GM19328 (cell line): ENCODE data around the gene RRP8.

Experiments used
- ATAC-seq: cut with Tn5 transposase; IDR thresholded peaks from one replicate; pipeline ENCODE4 v1.9.1; 2021; ENCODE audit warnings: mild to moderate bottlenecking, moderate library complexity; ENCODE audit not compliant: unreplicated experiment

RRP8 gene

DNA sequence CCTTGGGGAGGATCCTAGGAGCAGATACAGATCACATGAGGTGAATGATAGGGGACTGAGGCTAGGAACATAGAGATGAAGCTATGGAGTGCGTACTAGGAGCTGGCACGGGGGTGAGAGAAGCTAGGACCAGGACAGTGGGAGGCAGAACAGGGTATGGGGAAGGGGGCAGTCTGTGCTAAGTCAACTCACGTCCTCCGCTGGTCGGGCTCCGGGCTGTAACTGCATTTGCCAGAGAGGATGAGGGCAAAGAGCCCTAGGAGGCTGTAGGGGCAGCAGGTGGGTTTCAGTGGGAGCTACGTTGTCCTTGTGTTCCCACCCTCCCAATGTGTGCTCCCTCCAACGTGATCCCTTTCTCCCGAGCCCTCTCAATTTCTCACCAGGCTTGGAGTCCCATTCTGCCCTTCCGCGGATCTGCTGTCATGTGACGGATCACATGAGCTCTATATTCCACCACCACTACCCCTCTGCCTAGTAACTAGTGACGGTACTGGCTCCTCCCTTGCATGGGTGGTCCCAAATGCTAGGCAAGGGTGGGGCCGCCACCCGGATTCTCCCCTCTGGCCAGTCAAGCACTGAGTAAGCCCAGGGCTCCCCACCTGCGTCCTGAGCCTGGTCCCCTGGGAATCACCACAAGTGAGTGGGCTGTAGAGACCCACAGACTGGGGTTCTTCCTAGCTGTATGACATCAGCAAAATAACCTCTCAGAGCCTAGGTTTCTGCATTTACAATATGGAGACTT, 15.8 kb upstream of the RRP8 start, which contains the start of gene TPP1:
Gene TPP1, minus strand, starts transcription at position 419 of the 742 bp plus-strand sequence. Its CDS starts 22 bp downstream, at position 397.
- ATAC-seq: peak; percentile 99

DNA sequence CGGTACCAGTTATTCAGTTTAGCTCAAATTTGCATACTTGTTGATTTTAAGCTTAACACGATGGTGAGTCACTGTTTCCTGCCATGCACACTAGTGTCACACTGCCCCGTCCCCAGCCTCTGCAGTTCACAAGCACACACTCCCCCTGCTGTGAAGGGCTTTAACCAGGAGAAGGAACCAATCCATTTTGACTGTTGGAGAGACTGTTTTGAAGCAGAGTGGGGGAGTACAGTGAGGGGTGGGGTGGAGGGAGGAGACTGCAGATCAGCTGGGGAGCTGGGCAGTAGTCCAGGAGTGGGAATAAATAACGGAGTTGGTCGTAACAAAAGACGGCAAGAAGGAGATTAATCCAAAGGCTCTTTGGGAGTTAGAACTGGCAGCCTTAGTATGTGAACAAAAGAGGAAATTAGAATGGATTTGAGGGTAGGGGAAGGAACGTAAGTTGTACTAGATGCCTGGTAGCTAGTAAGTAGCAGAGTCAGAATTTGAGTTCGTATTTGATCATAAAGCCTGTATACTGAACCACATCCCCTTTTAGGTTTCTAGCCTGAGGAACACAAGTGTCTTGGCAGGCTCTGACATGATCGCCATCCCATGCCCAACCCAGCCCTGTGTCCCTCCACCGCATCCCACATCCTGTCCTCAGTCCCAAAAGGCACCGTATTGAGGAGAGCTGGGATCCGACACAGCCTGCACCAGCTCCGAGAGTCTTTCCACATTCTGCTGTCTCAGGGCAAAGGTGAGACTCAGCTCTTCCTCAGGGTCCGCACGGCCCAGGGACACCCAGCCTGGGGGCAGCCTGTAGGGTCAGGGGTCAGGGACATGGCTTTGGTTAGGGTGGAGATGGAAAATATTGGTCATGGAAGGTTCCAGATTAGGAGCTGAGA, 14.9 kb upstream of the RRP8 start:
- no peak for ATAC-seq

DNA sequence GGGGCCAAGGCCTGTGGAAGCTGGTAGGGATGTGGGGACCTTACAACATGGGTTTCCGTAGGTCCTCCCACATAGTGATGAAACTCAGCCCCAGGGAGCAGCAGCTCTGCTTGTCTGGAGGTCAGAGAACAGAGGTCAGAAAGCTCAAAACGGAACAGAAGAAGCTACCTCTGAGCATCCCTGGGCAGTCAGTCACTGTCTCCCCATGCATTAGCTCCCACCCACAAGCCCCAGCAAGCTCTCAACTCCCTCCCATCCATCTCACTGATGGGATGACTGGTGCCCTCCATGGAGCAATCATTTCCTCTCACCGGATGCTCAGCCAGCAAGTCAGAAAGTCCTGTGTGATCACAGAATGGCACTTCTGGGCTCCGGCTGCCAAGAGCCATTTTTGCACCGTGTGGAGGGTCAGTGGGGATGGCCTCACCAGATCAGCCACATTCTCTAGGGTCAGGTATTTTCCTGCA, 13.9 kb upstream of the RRP8 start:
- no peak for ATAC-seq

DNA sequence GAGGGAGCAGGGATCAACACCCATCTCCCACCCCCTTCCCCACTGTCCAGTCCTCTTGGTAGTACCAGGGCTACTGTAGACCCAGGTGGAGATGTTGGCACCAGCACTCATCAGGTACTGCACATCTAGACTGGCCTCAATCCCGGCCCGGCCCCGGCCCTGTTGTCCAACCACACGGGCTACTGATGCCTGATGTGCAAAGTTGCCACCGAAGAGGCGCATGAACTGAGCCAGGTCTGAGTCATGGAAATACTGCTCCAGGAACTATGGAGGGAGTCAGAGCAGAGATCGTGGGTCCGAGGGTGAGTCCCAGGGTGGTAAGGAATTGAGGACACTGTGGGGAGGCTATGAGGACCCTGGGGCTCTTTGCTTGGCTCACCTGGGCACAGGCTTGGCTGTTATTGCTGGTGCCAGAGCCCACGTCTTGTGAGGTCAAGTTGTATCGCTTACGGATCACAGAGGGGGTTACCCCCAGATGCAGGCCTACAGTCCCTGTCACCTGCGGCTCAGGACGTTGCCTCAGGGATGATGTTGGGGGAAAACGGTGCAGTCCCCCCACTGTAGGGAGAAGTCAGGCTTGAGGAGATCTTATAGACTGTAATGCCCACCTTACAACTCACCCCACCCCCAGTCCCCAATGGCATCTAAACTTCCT, 13.3 kb upstream of the RRP8 start:
- no peak for ATAC-seq

DNA sequence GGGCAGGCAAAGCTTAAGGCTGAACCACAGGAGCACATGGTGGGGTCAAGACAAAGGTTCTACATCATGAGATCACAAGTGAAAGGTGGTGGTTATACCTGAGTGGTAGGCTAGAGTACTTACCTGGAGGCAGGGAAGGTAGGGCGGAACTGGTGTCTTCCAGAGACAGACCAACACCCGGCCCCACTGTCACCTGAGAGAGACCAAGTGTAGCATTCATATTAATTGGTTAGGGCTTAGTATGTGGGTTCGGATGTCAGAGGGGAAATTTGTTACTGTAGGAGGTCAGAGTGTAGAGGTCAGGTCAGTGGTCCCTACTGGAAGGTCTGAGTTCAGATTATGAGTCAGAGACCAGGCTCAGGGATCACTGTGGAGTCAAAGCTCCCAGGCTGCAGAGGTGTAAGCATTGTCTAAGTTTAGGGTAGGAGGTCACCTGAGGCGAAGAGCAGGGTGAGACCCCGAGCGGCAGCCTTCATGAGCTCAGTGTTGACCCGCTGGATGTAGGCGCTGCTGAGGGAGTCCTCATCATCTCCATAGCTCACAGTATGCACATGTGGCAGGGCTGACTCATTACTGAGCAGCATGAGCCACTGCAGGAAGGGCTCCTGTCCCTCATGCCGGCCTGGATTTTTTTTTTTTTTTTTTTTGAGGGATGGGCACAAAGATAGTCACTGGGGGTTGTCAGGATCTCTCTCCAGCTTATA, 12.6 kb upstream of the RRP8 start:
- ATAC-seq: no peak

DNA sequence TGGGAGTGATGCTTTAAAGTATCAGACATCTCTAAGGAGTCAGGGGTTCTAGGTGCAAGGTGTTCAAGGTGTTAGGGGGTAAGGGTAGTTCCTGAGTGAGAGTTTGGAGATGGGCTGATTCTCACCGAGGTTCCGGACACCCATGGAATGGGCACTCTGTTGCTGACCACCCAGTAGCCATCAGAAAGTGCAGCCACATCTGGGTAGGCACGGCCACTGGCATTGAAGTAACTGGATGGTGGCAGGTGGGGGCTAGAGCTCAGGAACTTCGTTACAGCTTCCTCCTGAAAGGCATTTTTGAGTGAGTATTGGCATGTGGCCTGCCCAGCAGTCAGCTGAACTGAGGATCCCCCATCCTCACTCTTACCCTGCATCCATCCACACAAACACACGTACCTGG, 11.6 kb upstream of the RRP8 start:
- ATAC-seq: no peak

DNA sequence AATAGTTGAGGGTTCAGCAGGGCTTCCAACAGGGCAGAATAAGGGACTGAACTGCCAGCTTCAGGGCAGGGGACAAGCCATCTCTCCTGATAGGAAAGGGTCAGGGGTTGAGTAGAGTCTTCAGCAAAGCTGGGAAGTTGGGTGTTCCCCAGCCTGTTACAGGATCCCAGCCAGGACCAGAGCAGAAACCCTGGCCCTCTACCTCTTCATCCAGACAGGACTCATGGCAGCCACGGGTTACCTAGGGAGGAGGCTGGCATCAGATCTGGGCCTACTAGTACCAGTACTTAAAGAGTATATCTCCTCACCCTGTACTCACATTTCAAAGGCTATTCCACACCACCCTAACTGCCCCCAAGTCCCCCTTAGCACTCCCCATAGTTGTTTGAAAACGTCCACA, 11.0 kb upstream of the RRP8 start:
- ATAC-seq: no peak

DNA sequence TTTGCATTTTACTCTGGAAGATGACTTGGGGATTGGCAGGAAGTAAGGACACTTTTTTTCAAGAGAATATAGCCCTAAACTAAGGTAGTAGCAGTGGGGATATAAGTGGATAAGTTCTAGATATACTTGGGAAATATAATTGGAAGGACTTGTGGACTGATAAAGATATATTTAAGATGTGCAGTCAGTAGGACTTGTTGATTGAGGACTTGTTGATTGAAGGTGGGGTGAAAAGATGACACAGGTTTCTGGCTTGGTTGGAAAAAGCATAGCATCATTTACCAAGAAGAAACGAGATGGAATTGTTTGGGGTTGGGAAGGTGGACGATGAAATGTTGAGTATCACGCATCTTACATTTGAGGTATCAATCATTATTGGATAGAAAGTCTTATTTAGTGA, 10.1 kb upstream of the RRP8 start:
- no peak for ATAC-seq

DNA sequence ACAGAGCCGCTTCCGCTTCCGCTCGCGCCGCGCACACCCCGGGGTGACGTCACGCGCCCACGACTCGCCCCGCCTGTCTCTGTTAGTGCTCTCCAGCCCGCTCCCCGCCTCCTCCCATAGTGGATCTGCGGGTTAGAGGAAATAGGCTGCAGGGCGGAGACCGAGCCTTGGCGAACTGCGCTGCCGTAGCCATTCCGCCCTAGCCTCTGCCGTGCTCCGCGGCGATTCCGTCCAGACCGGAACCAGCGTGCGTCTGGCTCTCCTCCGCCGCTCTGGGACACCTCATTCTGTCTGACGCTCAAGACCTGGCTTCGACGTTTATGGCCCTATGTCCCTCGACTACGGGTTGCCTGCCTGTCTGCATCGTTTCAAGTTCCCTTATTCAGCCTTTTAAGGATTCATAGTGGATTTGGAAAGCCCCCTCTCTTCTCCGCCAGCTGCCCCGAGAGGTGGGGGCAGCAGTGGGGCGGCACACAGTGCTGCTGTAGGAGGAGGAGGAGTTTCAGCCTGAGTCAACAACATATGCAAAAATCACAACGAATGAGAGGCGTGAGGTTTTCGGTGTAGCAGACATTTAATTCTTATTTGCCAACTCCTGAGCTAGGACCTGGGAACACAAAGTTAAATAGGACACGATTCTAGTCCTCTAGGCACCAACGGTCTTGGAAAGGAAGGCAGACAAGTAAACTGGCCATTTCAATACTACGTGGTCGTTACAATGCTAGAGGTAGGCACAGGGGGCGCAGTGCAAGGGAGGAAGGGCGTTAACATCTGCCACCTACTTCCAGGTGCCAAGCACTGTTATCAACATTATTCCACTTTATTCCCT, 9.0 kb upstream of the RRP8 start, which contains the start of gene TAF10:
Gene TAF10, minus strand, starts transcription at position 4 of the 829 bp plus-strand sequence. CDS start 27 bp downstream, outside the sequence.
- ATAC-seq: peak; percentile 87

DNA sequence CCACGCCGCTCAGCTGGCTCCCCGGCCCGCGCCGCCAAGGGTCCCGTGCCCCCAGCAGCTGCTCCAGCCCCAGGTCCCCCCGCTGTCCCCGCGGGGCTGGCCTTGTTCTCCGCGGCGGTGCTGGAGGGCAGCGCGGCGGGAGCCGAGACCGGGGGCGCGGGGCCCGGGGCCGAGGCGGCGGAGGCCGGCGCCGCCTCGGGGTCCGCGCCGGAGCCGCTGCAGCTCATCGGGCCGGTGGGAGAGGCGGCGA, 8.5 kb upstream of the RRP8 start:
- peak; percentile 11 for ATAC-seq

DNA sequence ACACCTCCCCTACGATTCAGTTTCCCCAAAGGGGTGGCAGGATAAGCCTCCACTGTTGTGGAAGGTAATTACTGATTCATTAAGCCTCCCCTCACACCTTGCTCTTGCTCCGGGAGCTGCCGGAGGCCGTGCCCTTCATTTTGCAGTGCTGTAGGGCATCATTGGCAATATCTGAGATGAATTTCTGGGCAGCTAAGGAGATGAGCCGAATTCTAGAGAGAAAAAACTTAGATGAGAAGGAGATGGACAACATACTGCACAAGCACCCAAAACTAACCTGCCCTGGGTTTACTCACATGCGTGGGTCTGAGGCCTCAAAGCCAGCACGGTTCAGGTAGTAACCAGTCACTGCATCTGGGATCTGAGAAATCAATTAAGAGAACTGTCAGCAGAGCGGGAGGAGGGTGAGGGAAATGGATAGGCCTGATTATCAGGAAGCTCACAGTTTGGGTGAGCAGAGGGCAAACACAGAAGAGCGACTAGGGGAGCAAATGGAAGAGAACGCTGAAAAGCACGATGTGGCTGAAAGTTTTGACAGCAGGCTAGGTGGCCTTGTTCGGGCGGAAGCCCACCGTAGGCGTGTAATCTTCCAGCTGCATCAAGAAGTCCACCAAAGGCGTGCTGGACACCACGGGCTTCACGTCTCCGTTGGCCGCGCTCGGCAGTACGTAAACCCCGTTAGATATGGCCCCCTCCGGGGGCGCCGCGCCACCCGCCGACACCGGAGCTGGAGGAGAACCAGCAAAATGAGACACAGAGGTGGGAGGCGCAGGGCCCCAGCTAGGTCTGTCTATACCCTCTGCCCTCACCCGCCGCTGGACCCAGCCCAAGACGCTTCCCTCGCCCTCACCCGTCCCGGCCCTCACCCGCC, 7.9 kb upstream of the RRP8 start:
- ATAC-seq: no peak

DNA sequence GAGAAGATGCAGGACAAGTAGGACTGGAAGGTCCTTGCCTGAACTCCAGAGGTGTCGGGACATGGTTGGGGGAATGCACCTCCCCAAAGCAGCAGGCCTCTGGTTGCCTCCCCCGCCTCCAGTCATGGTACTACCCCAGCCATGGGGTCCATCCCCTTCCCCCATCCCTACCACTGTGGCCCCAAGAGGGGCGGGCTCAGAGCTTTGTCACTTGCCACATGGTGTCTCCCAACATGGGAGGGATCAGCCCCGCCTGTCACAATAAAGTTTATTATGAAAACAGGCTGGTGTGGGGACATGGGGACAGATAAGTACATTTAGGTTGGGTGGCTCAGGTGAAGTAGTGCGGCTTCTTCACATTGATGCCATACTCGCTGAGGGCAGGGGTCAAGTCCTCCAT, 7.2 kb upstream of the RRP8 start:
- no peak for ATAC-seq

DNA sequence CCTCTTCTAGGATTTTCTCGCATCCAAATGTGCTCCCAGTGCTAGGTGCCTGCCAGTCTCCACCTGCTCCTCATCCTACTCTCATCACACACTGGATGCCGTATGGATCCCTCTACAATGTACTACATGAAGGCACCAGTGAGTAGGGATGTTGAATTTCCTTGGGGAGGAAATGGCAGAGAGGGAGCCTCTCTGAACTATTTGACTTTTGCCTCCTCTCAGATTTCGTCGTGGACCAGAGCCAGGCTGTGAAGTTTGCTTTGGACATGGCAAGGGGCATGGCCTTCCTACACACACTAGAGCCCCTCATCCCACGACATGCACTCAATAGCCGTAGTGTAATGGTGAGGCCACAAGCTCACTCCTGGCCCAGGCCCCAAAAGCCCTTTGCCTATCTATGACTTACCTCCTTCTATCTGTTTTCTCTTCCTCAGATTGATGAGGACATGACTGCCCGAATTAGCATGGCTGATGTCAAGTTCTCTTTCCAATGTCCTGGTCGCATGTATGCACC, 6.1 kb upstream of the RRP8 start:
- ATAC-seq: no peak

DNA sequence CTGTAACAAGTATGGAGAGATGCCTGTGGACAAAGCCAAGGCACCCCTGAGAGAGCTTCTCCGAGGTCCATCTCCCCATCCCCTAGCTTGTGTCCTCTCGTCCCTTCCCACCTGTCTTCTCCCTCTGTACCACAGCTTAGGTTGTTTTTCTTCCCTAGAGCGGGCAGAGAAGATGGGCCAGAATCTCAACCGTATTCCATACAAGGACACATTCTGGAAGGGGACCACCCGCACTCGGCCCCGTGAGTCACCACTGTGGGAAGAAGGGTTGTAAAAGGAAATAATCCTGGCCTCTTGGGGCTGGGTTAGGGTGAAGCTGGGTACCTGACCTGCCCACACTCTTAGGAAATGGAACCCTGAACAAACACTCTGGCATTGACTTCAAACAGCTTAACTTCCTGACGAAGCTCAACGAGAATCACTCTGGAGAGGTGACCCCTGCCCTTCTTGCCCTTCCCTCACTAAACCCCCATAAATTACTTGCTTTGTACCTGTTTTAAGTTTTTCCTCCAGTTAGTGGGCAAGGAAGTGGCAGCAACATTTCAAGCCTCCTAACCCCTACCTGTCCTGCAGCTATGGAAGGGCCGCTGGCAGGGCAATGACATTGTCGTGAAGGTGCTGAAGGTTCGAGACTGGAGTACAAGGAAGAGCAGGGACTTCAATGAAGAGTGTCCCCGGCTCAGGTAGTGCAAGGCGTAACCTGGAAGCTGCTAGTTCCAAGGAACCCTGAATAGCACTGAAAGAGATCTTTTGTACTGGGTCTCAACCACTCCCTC, 5.5 kb upstream of the RRP8 start:
- ATAC-seq: no peak

DNA sequence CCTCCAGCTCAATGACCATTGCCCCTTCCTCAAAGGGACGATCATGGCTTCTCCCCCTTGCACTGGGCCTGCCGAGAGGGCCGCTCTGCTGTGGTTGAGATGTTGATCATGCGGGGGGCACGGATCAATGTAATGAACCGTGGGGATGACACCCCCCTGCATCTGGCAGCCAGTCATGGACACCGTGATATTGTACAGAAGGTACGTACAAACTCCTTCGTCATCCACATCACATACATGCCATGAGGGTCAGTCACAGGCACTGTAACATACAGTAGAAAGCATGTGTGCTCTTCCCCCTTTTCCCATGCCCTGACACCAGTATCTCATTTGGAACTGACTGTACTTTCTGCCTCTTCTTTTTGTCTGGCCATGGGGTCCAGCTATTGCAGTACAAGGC, 4.6 kb upstream of the RRP8 start:
- no peak for ATAC-seq

DNA sequence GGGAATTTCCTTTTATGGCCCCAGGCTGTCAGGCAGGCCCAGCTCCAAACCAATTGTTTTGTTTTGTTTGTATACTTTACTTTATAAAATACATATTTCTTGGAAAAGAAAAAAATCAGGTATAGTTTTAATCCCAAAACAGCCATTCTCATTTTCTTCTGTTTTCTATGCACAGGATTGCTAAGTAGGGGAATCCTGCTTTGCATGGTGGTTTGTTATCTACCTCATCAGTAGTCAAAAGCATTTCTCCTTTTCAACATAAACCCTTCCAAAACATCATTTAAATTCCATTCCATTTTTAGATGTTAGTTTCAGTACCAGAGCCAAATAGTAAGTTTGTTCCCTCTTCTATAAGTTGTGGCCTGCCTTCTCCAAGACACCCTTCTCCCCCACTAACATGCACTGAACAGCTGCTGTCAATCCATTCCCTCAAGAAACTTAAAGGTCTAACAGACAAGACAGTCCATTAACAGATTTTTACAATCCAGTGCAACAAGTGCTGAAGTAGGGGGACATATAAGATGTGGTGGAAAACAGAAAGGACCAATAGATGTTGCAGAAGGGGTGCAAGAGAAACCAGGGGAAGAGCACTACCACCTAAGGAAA, 3.9 kb upstream of the RRP8 start:
- no peak for ATAC-seq

DNA sequence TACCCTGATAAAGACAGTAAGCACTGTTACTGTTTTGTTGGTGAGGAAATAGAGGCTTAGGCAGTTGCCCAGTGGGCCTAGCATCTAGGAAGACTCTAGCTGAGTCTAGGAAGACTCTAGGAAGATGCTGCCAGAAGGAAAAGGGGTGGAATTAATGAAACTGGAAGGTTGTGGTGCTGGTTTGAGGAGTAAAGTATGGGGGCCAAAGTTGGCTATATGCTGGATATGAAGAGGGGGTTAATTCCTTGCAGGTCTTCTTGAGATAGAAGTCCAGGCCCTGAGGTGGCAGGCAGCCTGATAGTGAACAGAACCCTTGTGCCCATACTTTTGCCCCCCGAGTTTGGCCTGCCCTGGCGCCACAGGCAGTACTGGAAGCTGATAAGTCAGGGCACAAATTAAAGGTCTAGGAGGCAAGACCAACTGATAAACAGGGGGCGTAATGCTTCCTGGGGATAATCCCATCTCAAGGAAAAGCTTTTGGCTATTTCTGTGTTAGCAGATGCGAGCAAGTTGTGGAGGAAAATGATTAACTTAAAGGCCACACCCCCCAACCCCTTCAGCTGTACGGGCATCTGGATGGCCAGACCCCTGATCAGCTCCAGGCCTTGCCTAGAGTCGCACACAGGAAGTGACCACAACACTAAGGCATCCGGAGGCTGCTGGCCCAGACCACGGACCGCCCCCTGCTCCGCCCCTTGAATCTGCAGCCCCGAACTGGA, 3.2 kb upstream of the RRP8 start:
- no peak for ATAC-seq
